Stimulated activated naive B cell treated with anti-CD40 and anti-IgM and Interleukin-4, amounts not matched to agents 10 μg/mL and 1 μg/mL and 100 μg/mL, for 72 hours (primary cell): ENCODE measurements around the gene AFF3.

Experiments
- ATAC-seq, 2 donors: fragments of 150-1000 bp; cut with Tn5 transposase; replicated peaks; 2 replicates each; pipeline ENCODE4 v1.10.0; 2021; ENCODE audit warnings: moderate library complexity in 1 of 2
- DNase-seq: peaks from one replicate; pipeline ENCODE4 v3.0.0; 2021
- H3K27ac Mint-ChIP-seq: one replicate; pipeline ENCODE4 v1.8.0; 2022; ENCODE audit warnings: mild to moderate bottlenecking, mixed read lengths
- H3K27me3 Mint-ChIP-seq, 2 donors: one replicate each; pipeline ENCODE4 v1.8.0; 2022; ENCODE audit warnings: mixed read lengths in 2 of 2
- H3K36me3 Mint-ChIP-seq, 2 donors: one replicate each; pipeline ENCODE4 v1.8.0; 2022; ENCODE audit warnings: mixed read lengths in 2 of 2, mild to moderate bottlenecking in 1 of 2
- H3K4me1 Mint-ChIP-seq, 2 donors: one replicate each; pipeline ENCODE4 v1.8.0; 2022; ENCODE audit warnings: mixed read lengths in 2 of 2, mild to moderate bottlenecking in 1 of 2
- H3K4me3 Mint-ChIP-seq, 2 donors: one replicate each; pipeline ENCODE4 v1.8.0; 2022; ENCODE audit warnings: mild to moderate bottlenecking in 2 of 2, mixed read lengths in 2 of 2, moderate library complexity in 1 of 2
- H3K9me3 Mint-ChIP-seq, 2 donors: one replicate each; pipeline ENCODE4 v1.8.0; 2022; ENCODE audit warnings: mixed read lengths in 2 of 2, mild to moderate bottlenecking in 1 of 2

AFF3 gene

GRCh38 chr2:99898336-99899048, 243.9 kb downstream of the AFF3 start:
- Mint-ChIP-seq H3K27me3 (no peaks in the 10 kb centered on the region), H3K4me1 (peaks cover 30 to 33% of the 10 kb centered on the region in 2 donors), H3K27ac (peak overlapping the region; percentile 75), H3K36me3 (peaks cover 24 to 52% of the 10 kb centered on the region in 2 donors), H3K4me3 (no peak overlapping the region), H3K9me3 (no peaks in the 10 kb centered on the region)
- DNase-seq (no peak), ATAC-seq (no peak)

- H3K9me3 Mint-ChIP-seq = no peaks in the 10 kb centered on the region
- H3K27ac Mint-ChIP-seq = peak overlapping the region; percentile 2
- H3K27me3 Mint-ChIP-seq = no peaks in the 10 kb centered on the region
- H3K4me3 Mint-ChIP-seq = no peak overlapping the region
- H3K36me3 Mint-ChIP-seq = peaks cover 14 to 40% of the 10 kb centered on the region in 2 donors
- ATAC-seq (no peak), DNase-seq (no peak)
- H3K4me1 Mint-ChIP-seq = peaks cover 7 to 12% of the 10 kb centered on the region in 2 donors
Measured at GRCh38 chr2:99891428-99891780, 251.0 kb downstream of the AFF3 start.

GRCh38 chr2:99890568-99891427, 251.6 kb downstream of the AFF3 start:
- peak overlapping the region; percentile 32 for H3K27ac Mint-ChIP-seq
- no peaks in the 10 kb centered on the region for H3K9me3 Mint-ChIP-seq
- DNase-seq = no peak
- no peak overlapping the region for H3K4me3 Mint-ChIP-seq
- H3K4me1 Mint-ChIP-seq = peaks cover 9 to 15% of the 10 kb centered on the region in 2 donors
- H3K27me3 Mint-ChIP-seq = no peaks in the 10 kb centered on the region
- no peak for ATAC-seq
- peaks cover 11 to 41% of the 10 kb centered on the region in 2 donors for H3K36me3 Mint-ChIP-seq

- H3K4me3 Mint-ChIP-seq = no peak overlapping the region
- H3K27me3 Mint-ChIP-seq = no peaks in the 10 kb centered on the region
- peaks cover 25 to 26% of the 10 kb centered on the region in 2 donors for H3K4me1 Mint-ChIP-seq
- peaks cover 15 to 44% of the 10 kb centered on the region in 2 donors for H3K36me3 Mint-ChIP-seq
- H3K9me3 Mint-ChIP-seq = no peaks in the 10 kb centered on the region
- ATAC-seq = no peak
- DNase-seq = no peak
- no peak overlapping the region for H3K27ac Mint-ChIP-seq
Measured at GRCh38 chr2:99888617-99889016, 253.8 kb downstream of the AFF3 start.

DNA sequence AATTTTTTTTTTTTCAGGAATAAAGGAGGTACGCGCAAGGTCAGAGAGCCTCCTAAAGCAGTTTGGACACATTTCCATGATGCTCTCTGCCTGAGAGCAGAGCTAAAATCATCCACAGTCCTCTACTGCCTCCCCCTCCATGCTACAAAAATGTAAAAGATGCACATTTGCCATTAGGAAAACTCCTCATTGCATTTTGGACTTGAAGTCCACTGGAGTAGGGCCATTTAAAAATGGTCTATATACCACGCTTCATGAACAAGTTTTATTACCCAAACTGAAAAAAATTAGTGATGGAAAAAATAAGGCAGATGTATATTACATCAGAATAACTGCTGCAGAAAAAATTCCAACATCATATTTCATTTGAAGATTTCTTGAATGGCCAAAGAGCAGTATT, 256.0 kb downstream of the AFF3 start:
- ATAC-seq (no peak), DNase-seq (no peak)
- H3K36me3 Mint-ChIP-seq = peaks cover 15 to 49% of the 10 kb centered on the region in 2 donors
- no peak overlapping the region for H3K4me3 Mint-ChIP-seq
- no peak overlapping the region for H3K27ac Mint-ChIP-seq
- no peaks in the 10 kb centered on the region for H3K9me3 Mint-ChIP-seq
- H3K4me1 Mint-ChIP-seq = peaks cover 40 to 47% of the 10 kb centered on the region in 2 donors
- no peaks in the 10 kb centered on the region for H3K27me3 Mint-ChIP-seq

DNA sequence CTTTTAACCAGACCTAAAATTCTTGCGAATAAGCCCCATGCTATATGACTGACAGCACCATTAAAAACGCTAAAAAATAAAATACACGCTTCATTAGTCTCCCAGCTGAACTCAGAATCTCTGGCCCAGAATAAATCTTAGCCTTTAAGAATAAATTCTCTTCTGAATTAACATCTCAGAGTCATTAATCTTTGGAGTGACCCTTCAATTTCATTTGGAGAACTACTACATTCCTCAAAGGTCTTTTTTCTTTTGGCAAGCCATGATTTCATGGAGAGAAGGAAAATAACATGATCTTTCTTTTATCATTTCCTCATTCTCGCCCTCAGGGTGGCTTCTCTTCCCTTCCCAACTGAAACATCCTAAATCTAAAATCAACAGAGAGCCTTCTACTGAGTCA, 259.0 kb downstream of the AFF3 start:
- H3K36me3 Mint-ChIP-seq = peaks cover 15 to 44% of the 10 kb centered on the region in 2 donors
- DNase-seq = no peak
- no peaks in the 10 kb centered on the region for H3K27me3 Mint-ChIP-seq
- ATAC-seq = no peak
- H3K9me3 Mint-ChIP-seq = no peaks in the 10 kb centered on the region
- peak overlapping the region; percentile 38 for H3K27ac Mint-ChIP-seq
- peaks cover 49 to 66% of the 10 kb centered on the region in 2 donors for H3K4me1 Mint-ChIP-seq
- H3K4me3 Mint-ChIP-seq = no peak overlapping the region

GRCh38 chr2:99881901-99882591, 260.3 kb downstream of the AFF3 start:
- no peaks in the 10 kb centered on the region for H3K27me3 Mint-ChIP-seq
- H3K27ac Mint-ChIP-seq = peak overlapping the region; percentile 43
- peak; percentile 16 to 22 for ATAC-seq
- H3K4me3 Mint-ChIP-seq = no peak overlapping the region
- H3K36me3 Mint-ChIP-seq = peaks cover 18 to 47% of the 10 kb centered on the region in 2 donors
- H3K4me1 Mint-ChIP-seq = peaks cover 58 to 78% of the 10 kb centered on the region in 2 donors
- no peaks in the 10 kb centered on the region for H3K9me3 Mint-ChIP-seq
- no peak for DNase-seq

GRCh38 chr2:99880964-99881294, 261.5 kb downstream of the AFF3 start:
- no peak for ATAC-seq
- no peak for DNase-seq
- H3K36me3 Mint-ChIP-seq = peaks cover 22 to 54% of the 10 kb centered on the region in 2 donors
- H3K4me1 Mint-ChIP-seq = peaks cover 65 to 87% of the 10 kb centered on the region in 2 donors
- H3K9me3 Mint-ChIP-seq = no peaks in the 10 kb centered on the region
- H3K4me3 Mint-ChIP-seq = no peak overlapping the region
- H3K27me3 Mint-ChIP-seq = no peaks in the 10 kb centered on the region
- H3K27ac Mint-ChIP-seq = no peak overlapping the region

DNA sequence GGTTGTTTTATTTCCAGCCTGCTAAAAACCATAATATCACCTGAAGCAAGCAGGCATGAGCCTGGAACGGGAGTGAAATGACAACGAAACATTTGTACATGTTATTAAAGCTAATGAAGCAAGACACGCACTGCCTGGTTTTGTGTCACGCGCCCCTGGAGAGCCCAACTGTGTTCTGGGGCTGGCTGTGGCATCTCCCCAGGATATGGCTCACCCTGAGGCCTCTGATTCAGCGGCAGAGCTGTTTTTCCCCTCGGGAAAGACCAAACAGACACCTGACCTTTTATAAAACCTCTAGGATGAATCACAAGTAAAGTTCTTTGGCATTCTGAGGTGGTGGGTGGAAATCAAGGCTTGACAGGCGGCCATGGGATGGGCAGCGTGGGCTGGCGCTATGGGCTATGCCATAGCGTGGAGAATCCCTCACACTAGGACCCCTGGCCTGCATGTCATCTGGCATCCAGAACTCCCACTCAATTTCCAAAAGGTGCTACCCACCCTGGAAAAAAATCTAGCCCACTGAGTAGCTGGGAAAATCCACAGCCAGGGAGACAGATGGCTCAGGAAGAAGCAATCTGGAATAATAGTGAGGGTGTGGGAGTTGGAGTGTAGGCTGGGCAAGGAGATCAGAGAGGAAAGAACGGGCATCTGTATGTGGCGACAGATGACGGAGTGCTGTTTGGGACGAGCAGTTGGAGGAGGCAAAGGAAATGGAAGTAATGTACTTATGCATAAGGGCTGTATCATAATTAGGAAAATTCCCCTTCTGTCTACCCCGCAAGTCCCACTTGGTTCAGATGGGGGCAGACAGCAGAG, 262.0 kb downstream of the AFF3 start:
- Mint-ChIP-seq H3K4me1 (peaks cover 64 to 81% of the 10 kb centered on the region in 2 donors), H3K9me3 (no peaks in the 10 kb centered on the region)

DNA sequence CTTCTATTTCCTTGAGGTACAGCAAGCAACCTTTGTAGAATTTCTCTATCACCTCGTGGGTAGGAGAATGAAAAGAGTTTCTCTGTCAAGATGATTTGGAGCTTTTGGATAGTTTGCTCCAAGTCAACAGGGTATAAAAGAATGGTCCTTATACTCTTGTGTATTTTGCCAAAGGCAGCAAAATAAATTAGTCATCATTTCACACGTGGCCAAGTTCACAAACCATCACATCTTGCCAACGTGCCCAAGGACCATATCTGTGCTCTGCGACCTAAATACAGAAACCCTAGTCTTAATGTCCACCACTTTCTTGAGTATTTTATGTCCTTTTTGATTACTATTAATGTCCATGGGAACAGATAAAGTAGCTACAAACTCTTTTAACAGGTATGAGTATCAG, 262.9 kb downstream of the AFF3 start:
- Mint-ChIP-seq H3K27me3 (no peaks in the 10 kb centered on the region), H3K27ac (no peak overlapping the region), H3K4me3 (no peak overlapping the region), H3K9me3 (no peaks in the 10 kb centered on the region), H3K36me3 (peaks cover 22 to 52% of the 10 kb centered on the region in 2 donors), H3K4me1 (peaks cover 60 to 72% of the 10 kb centered on the region in 2 donors)
- ATAC-seq (no peak), DNase-seq (no peak)

More for the DNA sequence above, 262.0 kb downstream of the AFF3 start:
- Mint-ChIP-seq H3K4me3 (no peak overlapping the region), H3K36me3 (peaks cover 25 to 53% of the 10 kb centered on the region in 2 donors), H3K27ac (peak overlapping the region; percentile 11), H3K27me3 (no peaks in the 10 kb centered on the region)
- peak in 1 of 2 donors; percentile 57 for ATAC-seq
- DNase-seq = peak; percentile 19

GRCh38 chr2:99878581-99879350, 263.6 kb downstream of the AFF3 start:
- DNase-seq (no peak), ATAC-seq (no peak)
- H3K9me3 Mint-ChIP-seq = no peaks in the 10 kb centered on the region
- peaks cover 23 to 57% of the 10 kb centered on the region in 2 donors for H3K36me3 Mint-ChIP-seq
- H3K27me3 Mint-ChIP-seq = no peaks in the 10 kb centered on the region
- H3K27ac Mint-ChIP-seq = no peak overlapping the region
- no peak overlapping the region for H3K4me3 Mint-ChIP-seq
- peaks cover 59 to 71% of the 10 kb centered on the region in 2 donors for H3K4me1 Mint-ChIP-seq

DNA sequence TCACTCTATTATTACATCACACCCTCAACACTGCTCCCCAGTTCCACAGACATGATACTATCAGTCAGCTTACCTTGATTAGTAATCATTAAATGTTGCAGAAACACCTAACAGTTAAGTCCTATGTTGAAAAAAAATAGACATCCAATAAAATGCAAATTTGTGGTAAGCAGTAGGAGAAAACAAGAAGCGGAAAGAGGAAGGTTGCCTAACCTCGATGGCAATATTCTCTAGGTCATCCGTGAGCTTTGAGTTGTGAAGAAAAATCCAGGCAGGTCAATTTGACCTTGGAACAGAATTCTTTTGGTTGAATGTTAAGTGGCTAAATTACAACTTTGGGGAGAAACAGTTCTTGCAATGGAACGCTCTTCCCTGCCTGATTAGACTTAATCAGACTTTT, 264.4 kb downstream of the AFF3 start:
- peak; percentile 48 for ATAC-seq
- no peak for DNase-seq
- peaks cover 57 to 63% of the 10 kb centered on the region in 2 donors for H3K4me1 Mint-ChIP-seq
- no peak overlapping the region for H3K27ac Mint-ChIP-seq
- no peaks in the 10 kb centered on the region for H3K27me3 Mint-ChIP-seq
- H3K36me3 Mint-ChIP-seq = peaks cover 29 to 59% of the 10 kb centered on the region in 2 donors
- H3K4me3 Mint-ChIP-seq = peak overlapping the region in 1 of 2 donors; percentile 4
- H3K9me3 Mint-ChIP-seq = no peaks in the 10 kb centered on the region

- ATAC-seq = no peak
- Mint-ChIP-seq H3K27ac (no peak overlapping the region), H3K4me1 (peaks cover 49 to 52% of the 10 kb centered on the region in 2 donors), H3K4me3 (no peak overlapping the region), H3K27me3 (no peaks in the 10 kb centered on the region), H3K36me3 (peaks cover 28 to 53% of the 10 kb centered on the region in 2 donors), H3K9me3 (no peaks in the 10 kb centered on the region)
- DNase-seq = no peak
Measured at GRCh38 chr2:99876956-99877355, 265.4 kb downstream of the AFF3 start.
